ENCODE measurements around the gene PTPRM.

Gene PTPRM

DNA sequence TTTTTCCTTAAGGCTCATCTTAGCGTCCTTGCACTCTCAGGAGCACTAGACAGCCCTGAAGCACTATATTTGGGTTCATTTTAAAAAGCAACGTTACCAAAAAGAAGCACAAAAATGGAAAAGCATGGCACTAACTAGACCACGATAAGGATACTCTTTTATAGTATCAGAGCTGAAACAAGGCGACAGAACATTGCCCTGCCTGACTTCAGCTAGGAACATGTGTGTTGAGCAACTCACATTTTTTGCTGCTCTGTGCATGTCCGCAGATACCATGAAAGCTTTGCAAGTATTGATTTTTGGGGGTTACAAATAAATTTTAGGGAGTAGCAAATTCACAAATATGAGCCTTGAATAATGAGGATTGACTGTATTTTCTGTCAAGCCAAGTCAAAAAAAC, 332.0 kb downstream of the PTPRM start:
- DNase-seq (ENCODE audit: low read depth), result no peak

DNA sequence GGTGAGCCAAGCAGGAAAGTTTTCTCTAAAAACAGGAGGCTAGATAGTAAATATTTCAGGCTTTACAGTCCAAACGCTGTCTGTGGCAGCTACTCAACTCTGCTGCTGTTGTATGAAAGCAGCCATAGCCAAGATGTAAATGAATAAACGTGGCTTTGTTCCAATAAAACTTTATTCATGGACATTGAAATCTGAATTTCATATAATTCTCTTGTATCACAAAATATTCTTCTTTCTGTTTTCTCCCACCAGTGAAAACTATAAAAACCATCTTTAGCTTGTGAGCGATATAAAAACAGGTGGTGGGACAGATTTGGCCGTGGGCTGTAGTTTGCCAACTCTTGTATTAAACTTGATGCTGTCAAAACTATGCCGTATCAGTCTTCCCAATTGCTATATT, 333.0 kb downstream of the PTPRM start:
- DNase-seq (ENCODE audit: low read depth), result no peak

GRCh38 chr18:7901657-7902056, 334.5 kb downstream of the PTPRM start:
- no peak for DNase-seq (ENCODE audit: low read depth)

DNA sequence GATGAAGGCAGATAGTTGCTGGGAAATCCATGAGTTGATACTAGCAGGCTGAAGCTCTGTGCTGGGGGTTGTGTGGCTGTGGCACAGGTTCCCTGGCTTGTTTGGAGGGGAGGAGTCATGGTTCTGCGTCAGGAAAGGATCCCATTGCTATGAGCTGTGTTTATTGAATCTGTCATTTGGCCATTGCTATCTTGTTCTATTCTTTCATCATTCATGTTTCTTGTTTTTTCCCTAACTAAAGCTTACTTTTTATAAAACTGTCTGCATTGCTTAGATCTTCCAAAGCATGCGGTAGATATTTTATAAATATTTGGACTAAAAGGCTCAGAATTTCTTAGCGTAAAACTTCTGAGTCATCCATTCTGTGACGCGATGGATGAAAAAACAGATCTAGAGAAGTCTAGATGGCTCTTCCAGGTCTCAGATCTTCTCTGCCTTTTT, 335.3 kb downstream of the PTPRM start:
- no peak for DNase-seq (ENCODE audit: low read depth)

DNA sequence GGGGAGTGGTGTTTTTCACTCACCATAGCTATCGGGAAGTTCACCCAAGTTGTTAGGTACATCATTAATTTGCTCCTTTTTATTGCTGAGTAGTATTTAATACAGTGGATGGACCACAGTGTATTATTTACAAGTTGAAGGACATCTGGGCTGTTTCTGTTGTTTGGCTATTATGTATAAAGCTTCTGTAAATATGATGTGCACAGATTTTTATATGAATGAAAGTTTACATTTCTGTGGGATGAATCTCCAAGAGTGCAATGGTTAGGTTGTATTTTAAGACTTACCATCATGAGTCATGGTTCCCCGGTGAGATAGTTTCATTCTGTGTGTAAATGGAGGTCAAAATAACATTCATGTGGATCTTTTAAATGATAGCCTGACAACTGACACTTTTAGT, 337.4 kb downstream of the PTPRM start:
- no peak for DNase-seq (ENCODE audit: low read depth)

DNA sequence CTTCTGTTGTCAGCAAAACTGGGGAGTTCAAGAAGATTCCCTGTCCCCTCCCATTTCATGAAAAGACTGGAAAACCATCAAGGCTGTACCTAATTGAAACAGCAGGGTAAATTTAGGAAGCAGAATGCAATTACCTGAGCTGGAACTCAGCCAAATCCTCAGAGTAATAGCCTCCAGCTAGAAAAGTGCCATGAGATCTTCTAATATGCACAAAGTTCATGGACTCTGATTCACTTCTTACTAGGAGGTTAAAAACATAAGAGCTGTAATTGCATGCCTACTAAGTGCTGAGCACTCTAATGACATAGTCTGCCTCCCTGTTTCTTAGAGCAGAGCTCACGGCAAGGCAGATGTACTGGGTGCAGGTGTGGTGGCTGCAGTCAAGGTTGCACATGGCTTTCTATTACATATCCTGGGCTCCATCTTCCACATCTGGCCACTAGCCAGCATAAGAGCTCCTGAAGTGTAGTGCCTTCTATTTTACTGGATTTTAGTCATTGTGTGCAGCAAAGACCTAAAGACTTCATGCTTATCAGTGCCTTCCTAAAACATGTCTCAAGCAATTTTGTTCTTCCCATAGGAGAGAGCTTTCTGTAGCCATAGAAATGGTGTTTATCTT, 341.7 kb downstream of the PTPRM start:
- DNase-seq (ENCODE audit: low read depth), result no peak

DNA sequence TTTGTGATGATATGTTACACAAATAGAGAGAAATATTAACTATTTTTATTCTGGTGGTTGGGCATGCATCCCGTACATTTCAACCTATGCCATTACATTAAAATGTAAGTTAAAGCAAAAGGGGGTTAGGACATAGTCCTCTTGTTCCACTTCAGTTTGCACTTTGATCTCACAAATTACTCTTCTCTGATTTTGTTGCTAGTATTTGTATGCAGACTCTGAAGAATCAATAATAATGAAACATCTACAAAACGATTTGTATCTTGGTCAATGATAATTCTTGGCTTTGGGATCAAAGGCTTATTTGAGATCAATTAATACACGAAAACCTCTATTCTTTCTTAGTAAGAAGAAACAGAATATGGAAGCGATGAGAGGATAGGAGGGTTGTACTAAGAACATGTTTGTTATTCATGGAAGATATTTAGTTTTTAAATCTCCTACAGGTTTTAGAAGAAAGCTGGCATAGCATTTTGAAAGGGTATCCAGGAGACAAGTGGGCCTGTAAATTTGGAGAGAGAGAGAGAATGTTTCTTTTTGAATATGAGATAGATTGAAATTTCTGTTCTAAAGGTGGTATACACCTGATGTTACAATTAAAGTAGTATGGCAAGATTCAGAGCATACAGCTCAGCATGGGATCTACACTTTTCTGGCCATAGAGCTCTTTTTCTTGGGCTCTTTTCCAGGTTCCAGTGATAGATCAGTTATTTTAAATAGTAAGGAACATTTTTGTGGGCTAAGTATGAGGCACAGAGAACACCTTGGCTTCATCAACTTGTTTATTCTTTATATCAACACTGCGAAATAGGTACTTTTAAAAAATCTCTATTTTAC, 347.9 kb downstream of the PTPRM start:
- no peak for DNase-seq (ENCODE audit: low read depth)

DNA sequence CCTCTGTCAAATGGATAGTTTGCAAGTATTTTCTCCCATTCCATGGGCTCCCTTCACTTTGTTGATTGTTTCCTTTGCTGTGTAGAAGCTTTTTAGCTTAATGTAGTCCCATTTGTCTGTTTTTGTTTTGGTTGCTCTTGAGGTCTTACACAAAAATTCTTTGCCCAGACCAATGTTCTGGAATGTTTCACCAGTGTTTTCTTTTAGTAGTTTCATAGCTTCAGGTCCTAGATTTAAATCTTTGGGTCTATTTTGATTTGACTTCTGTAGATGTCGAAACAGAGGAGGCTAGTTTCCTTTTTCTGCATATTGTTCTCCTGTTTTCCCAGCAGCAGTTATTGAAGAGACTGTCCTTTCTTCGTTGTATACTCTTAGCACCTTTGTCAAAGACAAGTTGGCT, 351.6 kb downstream of the PTPRM start:
- DNase-seq (ENCODE audit: low read depth), result no peak

DNA sequence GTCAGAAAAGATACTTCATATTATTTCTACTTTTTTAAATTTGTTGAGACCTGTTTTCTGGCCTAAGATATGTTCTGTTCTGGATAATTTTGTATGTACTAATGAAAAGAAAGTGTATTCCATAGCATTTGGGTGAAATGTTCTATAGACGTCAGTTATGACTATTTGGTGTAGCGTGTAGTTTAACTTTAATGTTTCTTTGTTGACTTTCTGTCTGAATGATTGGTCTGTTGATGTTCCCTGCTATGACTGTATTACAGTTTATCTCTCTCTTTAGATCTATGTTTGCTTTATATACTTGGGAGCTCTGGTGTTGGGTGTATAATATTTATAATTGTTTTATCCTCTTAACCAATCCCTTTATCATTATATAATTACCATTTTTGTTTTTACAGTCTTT, 352.4 kb downstream of the PTPRM start:
- DNase-seq (ENCODE audit: low read depth), result no peak

DNA sequence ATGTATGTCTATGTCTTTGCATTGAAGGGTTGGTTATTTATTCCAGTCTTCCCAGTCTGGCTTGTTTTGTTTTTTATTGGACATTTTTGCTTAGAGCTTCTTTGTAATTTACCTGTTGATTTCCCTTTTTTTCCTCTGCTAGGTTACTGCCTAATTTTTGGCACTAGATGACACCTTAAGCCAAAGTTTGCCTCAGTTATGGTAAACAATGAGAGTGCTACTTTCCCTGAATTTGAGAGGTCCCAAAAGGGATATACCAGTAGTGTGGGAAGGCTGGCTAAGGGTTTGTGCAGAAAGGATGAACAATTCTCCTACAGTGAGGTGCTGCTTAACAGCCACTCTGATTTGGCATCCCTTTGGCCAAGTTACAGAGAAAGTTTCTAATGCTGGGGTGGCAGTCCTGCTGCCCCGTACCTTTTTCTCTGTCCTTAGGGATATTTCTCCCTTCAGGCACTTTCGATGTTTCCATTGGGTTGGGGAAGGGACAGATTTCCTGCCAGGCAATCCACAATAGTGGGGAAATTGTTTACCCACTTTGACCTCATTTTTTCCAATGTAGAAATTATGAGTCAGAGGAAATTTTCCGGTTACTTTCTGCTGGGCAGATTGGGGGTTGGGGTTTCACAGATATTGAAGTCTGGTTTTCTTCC, 354.9 kb downstream of the PTPRM start:
- no peak for DNase-seq (ENCODE audit: low read depth)

DNA sequence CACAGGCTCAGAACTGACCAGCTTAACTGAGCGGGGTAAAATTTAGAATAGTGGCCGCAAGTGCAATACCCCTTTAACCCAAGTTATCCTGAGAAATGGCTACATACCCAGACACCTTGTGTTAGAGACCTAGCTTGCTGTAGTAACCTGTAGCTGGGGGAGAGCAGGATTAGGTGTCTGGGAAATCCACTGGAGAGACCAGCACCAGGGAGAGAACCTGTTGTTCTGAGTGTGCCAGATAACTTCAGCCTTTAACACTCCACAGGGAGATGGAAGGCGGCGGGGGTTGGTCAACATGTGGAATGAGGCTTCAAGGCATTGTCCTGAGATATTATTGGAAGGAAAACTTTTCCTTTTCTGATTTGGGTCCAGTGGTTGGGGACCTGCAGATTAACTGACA, 356.0 kb downstream of the PTPRM start:
- DNase-seq (ENCODE audit: low read depth), result no peak

DNA sequence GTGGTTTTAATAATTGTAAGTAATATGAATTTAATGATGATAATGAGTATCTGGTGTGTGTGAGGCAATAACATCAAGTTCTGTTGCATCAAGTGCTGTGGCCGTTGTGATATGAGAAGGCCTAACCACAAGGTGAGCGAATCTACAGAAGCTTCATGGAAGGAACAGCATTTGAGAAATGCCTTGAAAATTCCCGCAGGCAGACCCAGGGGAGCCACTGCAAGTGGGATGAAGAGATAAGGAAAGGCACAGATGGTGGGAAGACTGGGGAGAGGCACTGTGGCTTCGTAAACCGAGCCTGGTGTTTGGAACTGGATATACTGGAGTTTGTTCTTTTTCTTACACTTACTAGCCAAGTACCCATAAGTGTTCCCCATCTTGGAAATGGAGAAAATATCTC, 357.5 kb downstream of the PTPRM start:
- DNase-seq (ENCODE audit: low read depth), result no peak

DNA sequence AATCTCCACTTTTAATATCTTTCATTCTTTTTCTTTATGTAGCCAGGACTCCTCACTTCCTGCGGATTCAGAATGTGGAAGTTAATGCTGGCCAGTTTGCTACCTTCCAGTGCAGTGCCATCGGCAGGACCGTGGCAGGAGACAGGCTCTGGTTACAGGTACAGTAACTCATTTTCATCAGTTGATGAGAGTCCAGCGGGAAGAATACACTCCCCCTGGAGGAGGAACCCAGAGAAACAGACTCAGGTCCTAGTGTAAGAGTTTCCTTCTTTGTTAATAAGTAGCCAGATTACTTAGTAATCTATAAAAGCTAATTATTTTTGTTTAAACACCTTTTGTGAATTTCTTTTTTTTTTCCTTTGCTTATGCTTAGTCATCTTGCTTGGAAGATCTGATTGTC, 359.4 kb downstream of the PTPRM start:
- no peak for DNase-seq (ENCODE audit: low read depth)

GRCh38 chr18:7927119-7927518, 360.0 kb downstream of the PTPRM start:
- no peak for DNase-seq (ENCODE audit: low read depth)

- no peak for DNase-seq (ENCODE audit: low read depth)
Measured at GRCh38 chr18:7931763-7932162, 364.6 kb downstream of the PTPRM start.

GRCh38 chr18:7937268-7937667, 370.2 kb downstream of the PTPRM start:
- no peak for DNase-seq (ENCODE audit: low read depth)

DNA sequence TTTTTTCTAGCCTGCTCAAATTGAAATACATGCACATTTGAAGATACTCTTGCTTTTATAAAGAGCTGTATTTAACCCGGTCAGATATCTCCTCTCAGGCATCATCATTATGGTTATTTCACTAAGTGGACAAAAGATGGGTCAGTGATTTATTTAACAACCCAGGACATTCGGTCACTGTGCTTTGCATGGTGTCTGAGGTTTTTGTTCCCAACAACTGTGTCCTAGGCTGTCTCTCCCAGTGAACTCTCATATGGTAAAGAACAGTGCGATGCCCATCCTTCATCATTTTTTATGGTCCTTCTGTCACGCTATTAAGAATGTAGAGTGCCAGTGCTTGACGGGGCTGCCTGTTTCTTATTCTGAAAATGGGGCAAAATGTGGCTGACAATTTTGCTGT, 372.4 kb downstream of the PTPRM start:
- DNase-seq (ENCODE audit: low read depth), result no peak

GRCh38 chr18:7940379-7940778, 373.3 kb downstream of the PTPRM start:
- DNase-seq (ENCODE audit: low read depth), result no peak

DNA sequence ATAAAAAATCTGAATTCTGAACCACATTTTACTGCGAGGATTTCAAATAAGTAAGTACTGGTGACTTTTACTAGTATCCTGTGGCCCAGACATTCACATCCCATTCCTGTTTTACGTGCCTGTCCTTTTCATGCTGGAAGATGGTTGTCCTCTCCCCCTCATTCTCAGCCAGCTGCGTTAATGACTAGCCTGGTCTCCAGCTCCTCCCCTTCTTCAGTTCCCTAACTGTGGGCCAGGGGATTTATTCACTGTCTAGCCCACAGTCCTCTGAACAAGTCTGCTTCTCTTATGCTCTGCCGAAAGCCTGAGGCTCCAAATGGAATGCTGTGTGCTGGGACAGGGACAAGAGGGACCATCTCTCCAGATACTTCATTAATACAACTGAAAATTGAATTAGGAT, 373.9 kb downstream of the PTPRM start:
- DNase-seq (ENCODE audit: low read depth), result no peak

GRCh38 chr18:7941533-7941932, 374.4 kb downstream of the PTPRM start:
- no peak for DNase-seq (ENCODE audit: low read depth)

GRCh38 chr18:7945882-7946281, 378.8 kb downstream of the PTPRM start:
- DNase-seq (ENCODE audit: low read depth), result no peak

GRCh38 chr18:7946734-7947377, 379.7 kb downstream of the PTPRM start:
- no peak for DNase-seq (ENCODE audit: low read depth)

Measured in activated T-cell treated with anti-CD3 and anti-CD28 coated beads for 48 hours (primary cell).